Panc1 (cell line): Measurements from ENCODE around the gene NOVA2. TPM values are rescaled to one million over a fixed set of nuclear protein-coding genes. Genes with fewer than 3 reads are reported as not detected.
A peak's percentile ranks its signal among the peaks of the same experiment; 100 is the strongest.

Source experiments
- ATAC-seq: fragments of 200-7000 bp; cut with Tn5 transposase; 2 replicates; pipeline ENCODE4 v1.9.1; 2020; ENCODE audit warnings: mild to moderate bottlenecking, moderate library complexity
- BruUV-seq: library from RNA; stranded (reverse); fragments of 400-500 nt; replicated peaks from 2 replicates; lab custom pipeline; 2021; lab: Mats Ljungman, UMichigan
- CTCF ChIA-PET: fragments of 300-600 bp; sonication (Branson Sonifier 250); formaldehyde crosslinking; loops from one replicate; lab custom pipeline; 2022; ENCODE audit warnings: antibody characterized with exemption; lab: Charles Lee
- POLR2A ChIA-PET: fragments of 300-600 bp; sonication (Branson Sonifier 250); formaldehyde crosslinking; loops from one replicate; lab custom pipeline; 2022; ENCODE audit warnings: antibody characterized with exemption; lab: Charles Lee
- DNase-seq: peaks from one replicate; pipeline ENCODE4 v3.0.0-alpha.2; 2010; ENCODE audit warnings: low read depth, low spot score
- H3K27ac ChIP-seq: 2 replicates; pipeline ENCODE4 v1.5.1; 2011; ENCODE audit warnings: mild to moderate bottlenecking, low read length, inconsistent platforms
- H3K27me3 ChIP-seq: fragments of 200-500 bp; sonication (Bioruptor generic); 2 replicates; pipeline ENCODE4 v1.6.0; 2014; ENCODE audit warnings: low read length, inconsistent platforms; ENCODE audit not compliant: control insufficient read depth, insufficient read depth
- H3K36me3 ChIP-seq: fragments of 200-500 bp; sonication (Bioruptor generic); 2 replicates; pipeline ENCODE4 v1.5.1; 2014; ENCODE audit warnings: inconsistent platforms, mild to moderate bottlenecking, low read length, moderate library complexity; ENCODE audit not compliant: control insufficient read depth, insufficient read depth
- H3K4me1 ChIP-seq: 2 replicates; pipeline ENCODE4 v1.5.1; 2011; ENCODE audit warnings: inconsistent platforms, mild to moderate bottlenecking, low read length, moderate library complexity; ENCODE audit not compliant: control insufficient read depth, insufficient read depth
- H3K4me3 ChIP-seq, 2 experiments: 2 replicates each; pipeline ENCODE4 v1.5.1; 2011 to 2012; ENCODE audit warnings: low read depth in 2 of 2, low read length in 2 of 2, mild to moderate bottlenecking in 2 of 2, inconsistent platforms in 1 of 2, moderate library complexity in 1 of 2
- H3K9me3 ChIP-seq: fragments of 200-500 bp; sonication (Bioruptor generic); 2 replicates; pipeline ENCODE4 v1.5.1; 2014; ENCODE audit warnings: low read depth, mild to moderate bottlenecking, inconsistent platforms, low read length, moderate library complexity; ENCODE audit not compliant: control insufficient read depth, insufficient read depth
- CTCF ChIP-seq: fragments of 450-650 bp; IDR thresholded peaks from 2 replicates; pipeline ENCODE4 v1.5.1; 2017; ENCODE audit warnings: mild to moderate bottlenecking
- POLR2AphosphoS5 ChIP-seq: IDR thresholded peaks from 2 replicates; pipeline ENCODE4 v1.6.1; 2012; ENCODE audit warnings: mild to moderate bottlenecking, low read depth, low read length, moderate library complexity
- SIN3A ChIP-seq: IDR thresholded peaks from 2 replicates; pipeline ENCODE4 v1.6.1; 2012; ENCODE audit warnings: low read depth, mild to moderate bottlenecking, low read length, moderate library complexity, borderline replicate concordance; ENCODE audit not compliant: insufficient read depth
- TCF7L2 ChIP-seq: IDR thresholded peaks from 2 replicates; pipeline ENCODE4 v1.6.1; 2011; ENCODE audit warnings: mild to moderate bottlenecking, low read depth, low read length, inconsistent platforms
- in situ Hi-C: cut with HindIII; loops from 2 replicates; pipeline ENCODE4 v1.10.0; 2016; ENCODE audit warnings: low sequenced_read_pairs, low pct_unique_long_range_greater_than_20kb
- intact Hi-C: fragments of 100-400 bp; cut with micrococcal nuclease; formaldehyde crosslinking; loops from one replicate; pipeline ENCODE4 v1.10.0; 2022; ENCODE audit not compliant: unreplicated experiment
- total RNA-seq: library from RNA; stranded (reverse); gene quantifications from one replicate; pipeline ENCODE4 v1.2.1, GENCODE V29; 2021; ENCODE audit not compliant: unreplicated experiment
- TF ChIP-seq, protein P1 (sequence below), 2 experiments: IDR thresholded peaks; 2 replicates each; pipeline ENCODE4 v1.6.1; 2011 to 2012; ENCODE audit warnings: low read depth in 2 of 2, control low read depth in 1 of 2, low read length in 1 of 2, mild to moderate bottlenecking in 1 of 2, moderate library complexity in 1 of 2; ENCODE audit not compliant: insufficient read depth in 1 of 2

The NOVA2 gene
- total RNA-seq, 1 experiment from 2014 or later: 0.44 TPM

DNA sequence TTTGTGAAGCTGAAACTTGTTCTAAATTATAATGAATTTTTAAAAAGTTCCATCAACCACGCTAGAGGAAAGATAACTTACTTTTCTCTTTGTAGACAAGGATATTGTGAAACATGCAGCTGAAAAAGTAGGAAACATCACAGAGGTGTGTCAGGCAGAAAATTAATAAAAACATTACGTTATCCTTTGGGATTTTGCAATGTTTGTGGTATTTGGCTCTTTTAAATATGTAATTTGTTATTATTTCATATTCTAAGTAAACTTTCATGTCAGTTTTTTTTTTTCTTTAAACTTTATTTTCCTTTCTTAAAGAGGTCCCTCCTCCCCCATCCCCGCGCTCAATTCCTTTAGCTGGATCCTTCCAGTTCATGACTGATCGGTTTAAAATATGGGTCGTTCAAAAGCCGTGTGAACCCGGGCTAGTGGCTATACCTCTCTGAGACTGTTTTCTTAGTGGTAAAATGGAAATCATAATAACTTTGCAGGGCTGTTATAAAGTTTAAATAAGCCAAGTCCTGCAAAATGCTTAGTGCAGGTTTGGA is 20.9 kb upstream of the NOVA2 start:
- ChIA-PET CTCF (no interaction called here), POLR2A (interaction anchor here (0.6 kb wide), 1 partner anchor 813 kb away, joined by 3 read pairs; no protein-coding TSS in a partner anchor)
- TF ChIP-seq, protein P1, sequence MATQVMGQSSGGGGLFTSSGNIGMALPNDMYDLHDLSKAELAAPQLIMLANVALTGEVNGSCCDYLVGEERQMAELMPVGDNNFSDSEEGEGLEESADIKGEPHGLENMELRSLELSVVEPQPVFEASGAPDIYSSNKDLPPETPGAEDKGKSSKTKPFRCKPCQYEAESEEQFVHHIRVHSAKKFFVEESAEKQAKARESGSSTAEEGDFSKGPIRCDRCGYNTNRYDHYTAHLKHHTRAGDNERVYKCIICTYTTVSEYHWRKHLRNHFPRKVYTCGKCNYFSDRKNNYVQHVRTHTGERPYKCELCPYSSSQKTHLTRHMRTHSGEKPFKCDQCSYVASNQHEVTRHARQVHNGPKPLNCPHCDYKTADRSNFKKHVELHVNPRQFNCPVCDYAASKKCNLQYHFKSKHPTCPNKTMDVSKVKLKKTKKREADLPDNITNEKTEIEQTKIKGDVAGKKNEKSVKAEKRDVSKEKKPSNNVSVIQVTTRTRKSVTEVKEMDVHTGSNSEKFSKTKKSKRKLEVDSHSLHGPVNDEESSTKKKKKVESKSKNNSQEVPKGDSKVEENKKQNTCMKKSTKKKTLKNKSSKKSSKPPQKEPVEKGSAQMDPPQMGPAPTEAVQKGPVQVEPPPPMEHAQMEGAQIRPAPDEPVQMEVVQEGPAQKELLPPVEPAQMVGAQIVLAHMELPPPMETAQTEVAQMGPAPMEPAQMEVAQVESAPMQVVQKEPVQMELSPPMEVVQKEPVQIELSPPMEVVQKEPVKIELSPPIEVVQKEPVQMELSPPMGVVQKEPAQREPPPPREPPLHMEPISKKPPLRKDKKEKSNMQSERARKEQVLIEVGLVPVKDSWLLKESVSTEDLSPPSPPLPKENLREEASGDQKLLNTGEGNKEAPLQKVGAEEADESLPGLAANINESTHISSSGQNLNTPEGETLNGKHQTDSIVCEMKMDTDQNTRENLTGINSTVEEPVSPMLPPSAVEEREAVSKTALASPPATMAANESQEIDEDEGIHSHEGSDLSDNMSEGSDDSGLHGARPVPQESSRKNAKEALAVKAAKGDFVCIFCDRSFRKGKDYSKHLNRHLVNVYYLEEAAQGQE (IDR thresholded peaks at IDR 0.05; ENCODE audit: insufficient read depth in 1 of 2, low read depth in 2 of 2, low read length in 1 of 2): no peak
- TF ChIP-seq SIN3A (no peak), CTCF (no peak), POLR2AphosphoS5 (no peak), TCF7L2 (no peak)
- DNase-seq (no peak), ATAC-seq (peak; percentile 33)
- in situ Hi-C loops: no loop called here
- Histone ChIP-seq H3K4me1 (peaks cover 8% of the 10 kb centered on the region), H3K9me3 (no peaks in the 10 kb centered on the region), H3K36me3 (peaks cover 3% of the 10 kb centered on the region; the same call in 1 of the 2 replicates), H3K27ac (peak overlapping the region; percentile 87), H3K4me3 (peak overlapping the region; percentile 59 to 63), H3K27me3 (no peaks in the 10 kb centered on the region)
- BruUV-seq: no TSS peak
- intact Hi-C loops: no loop called here

- TF ChIP-seq, protein P1 (IDR thresholded peaks at IDR 0.05; ENCODE audit: insufficient read depth in 1 of 2, low read depth in 2 of 2, low read length in 1 of 2): no peak
- TF ChIP-seq SIN3A: no peak
- no peak for TF ChIP-seq TCF7L2
- TF ChIP-seq POLR2AphosphoS5: no peak
- TF ChIP-seq CTCF: no peak
- ATAC-seq (no peak), DNase-seq (no peak)
- CTCF ChIA-PET: no interaction called here
- intact Hi-C loops (no loop called here), in situ Hi-C loops (no loop called here)
- H3K27ac ChIP-seq: no peak overlapping the region
- H3K4me1 ChIP-seq: peaks cover 4% of the 10 kb centered on the region; the same call in 1 of the 2 replicates
- no TSS peak for BruUV-seq
- no peak overlapping the region for H3K4me3 ChIP-seq
- H3K9me3 ChIP-seq: no peaks in the 10 kb centered on the region
- H3K27me3 ChIP-seq: no peaks in the 10 kb centered on the region
- POLR2A ChIA-PET: no interaction called here
- no peaks in the 10 kb centered on the region for H3K36me3 ChIP-seq
These were observed 16.6 kb upstream of the NOVA2 start for GRCh38 chr19:45990113-45990728.
